Effector memory CD4-positive, alpha-beta T cell (primary cell): Measurements from ENCODE around the gene ACO2.
"Not testable (repeated sequence)": the region's sequence is repeated elsewhere in the genome, so short reads cannot be mapped to it uniquely, and the experiment has no call there.

Experiments
- DNase-seq, 3 donors: peaks; one replicate each; pipeline ENCODE4 v3.0.0-alpha.2; 2020
- H3K27ac ChIP-seq: 2 replicates; pipeline ENCODE4 v1.7.0; 2013; ENCODE audit warnings: mild to moderate bottlenecking, low read length, moderate library complexity; ENCODE audit not compliant: insufficient read depth, poor library complexity, severe bottlenecking
- H3K27me3 ChIP-seq: replicated peaks from 2 replicates; pipeline ENCODE4 v1.7.0; 2013; ENCODE audit warnings: mild to moderate bottlenecking, low read length; ENCODE audit not compliant: insufficient read depth, control insufficient read depth, poor library complexity, severe bottlenecking
- H3K36me3 ChIP-seq: 2 replicates; pipeline ENCODE4 v1.7.0; 2013; ENCODE audit warnings: mild to moderate bottlenecking, low read length, moderate library complexity; ENCODE audit not compliant: control insufficient read depth, insufficient read depth
- H3K4me1 ChIP-seq: 2 replicates; pipeline ENCODE4 v1.7.0; 2013; ENCODE audit warnings: low read length, mild to moderate bottlenecking; ENCODE audit not compliant: control insufficient read depth, insufficient read depth, poor library complexity, severe bottlenecking
- H3K4me3 ChIP-seq: 2 replicates; pipeline ENCODE4 v1.7.0; 2013; ENCODE audit warnings: low read length, low read depth, mild to moderate bottlenecking; ENCODE audit not compliant: insufficient read depth, poor library complexity, severe bottlenecking
- H3K9me3 ChIP-seq: 2 replicates; pipeline ENCODE4 v1.7.0; 2013; ENCODE audit warnings: mild to moderate bottlenecking, low read length, moderate library complexity; ENCODE audit not compliant: control insufficient read depth

Gene ACO2

GRCh38 chr22:41555325-41555982 lies 86.5 kb downstream of the ACO2 start:
- H3K4me3 ChIP-seq, result no peak overlapping the region
- H3K27me3 ChIP-seq, result peaks cover 10% of the 10 kb centered on the region
- no peak overlapping the region for H3K27ac ChIP-seq
- no peaks in the 10 kb centered on the region for H3K9me3 ChIP-seq
- H3K36me3 ChIP-seq, result no peaks in the 10 kb centered on the region
- DNase-seq, result no peak
- no peaks in the 10 kb centered on the region for H3K4me1 ChIP-seq

GRCh38 chr22:41556561-41556960 lies 87.6 kb downstream of the ACO2 start:
- no peaks in the 10 kb centered on the region for H3K4me1 ChIP-seq
- no peaks in the 10 kb centered on the region for H3K36me3 ChIP-seq
- DNase-seq, result no peak
- H3K27me3 ChIP-seq, result peaks cover 10% of the 10 kb centered on the region
- no peak overlapping the region for H3K4me3 ChIP-seq
- H3K9me3 ChIP-seq, result no peaks in the 10 kb centered on the region
- no peak overlapping the region for H3K27ac ChIP-seq

GRCh38 chr22:41557401-41558240 lies 88.7 kb downstream of the ACO2 start:
- peaks cover 10% of the 10 kb centered on the region for H3K27me3 ChIP-seq
- H3K36me3 ChIP-seq, result no peaks in the 10 kb centered on the region
- no peaks in the 10 kb centered on the region for H3K4me1 ChIP-seq
- no peak overlapping the region for H3K4me3 ChIP-seq
- H3K9me3 ChIP-seq, result no peaks in the 10 kb centered on the region
- DNase-seq, result no peak
- H3K27ac ChIP-seq, result no peak overlapping the region

- not testable (repeated sequence) for H3K4me1 ChIP-seq, H3K4me3 ChIP-seq, DNase-seq, H3K9me3 ChIP-seq, H3K36me3 ChIP-seq, H3K27ac ChIP-seq, H3K27me3 ChIP-seq
Measured at GRCh38 chr22:41558241-41558630, 89.3 kb downstream of the ACO2 start.

GRCh38 chr22:41560095-41560471 lies 91.2 kb downstream of the ACO2 start:
- Histone ChIP-seq H3K36me3 (no peaks in the 10 kb centered on the region), H3K4me3 (no peak overlapping the region)

GRCh38 chr22:41561335-41561734 lies 92.4 kb downstream of the ACO2 start:
- no peak for DNase-seq
- H3K27ac ChIP-seq, result no peak overlapping the region
- H3K27me3 ChIP-seq, result peaks cover 10% of the 10 kb centered on the region
- H3K9me3 ChIP-seq, result no peaks in the 10 kb centered on the region
- no peak overlapping the region for H3K4me3 ChIP-seq
- H3K36me3 ChIP-seq, result no peaks in the 10 kb centered on the region
- no peaks in the 10 kb centered on the region for H3K4me1 ChIP-seq

More at GRCh38 chr22:41560095-41560471, 91.2 kb downstream of the ACO2 start:
- no peak overlapping the region for H3K27ac ChIP-seq
- DNase-seq, result no peak
- no peaks in the 10 kb centered on the region for H3K9me3 ChIP-seq
- peaks cover 10% of the 10 kb centered on the region for H3K27me3 ChIP-seq
- H3K4me1 ChIP-seq, result no peaks in the 10 kb centered on the region

GRCh38 chr22:41561788-41562187 lies 92.9 kb downstream of the ACO2 start:
- Histone ChIP-seq H3K4me3 (no peak overlapping the region), H3K27me3 (peaks cover 10% of the 10 kb centered on the region), H3K36me3 (no peaks in the 10 kb centered on the region), H3K27ac (no peak overlapping the region), H3K4me1 (no peaks in the 10 kb centered on the region), H3K9me3 (no peaks in the 10 kb centered on the region)
- no peak for DNase-seq

- Histone ChIP-seq H3K4me3 (no peak overlapping the region), H3K4me1 (no peaks in the 10 kb centered on the region), H3K9me3 (no peaks in the 10 kb centered on the region), H3K27me3 (peaks cover 8% of the 10 kb centered on the region), H3K36me3 (no peaks in the 10 kb centered on the region), H3K27ac (no peak overlapping the region)
- no peak for DNase-seq
Measured at GRCh38 chr22:41562461-41562860, 93.5 kb downstream of the ACO2 start.

- no peaks in the 10 kb centered on the region for H3K4me1 ChIP-seq
- no peak for DNase-seq
- H3K36me3 ChIP-seq, result no peaks in the 10 kb centered on the region
- H3K27ac ChIP-seq, result no peak overlapping the region
- no peaks in the 10 kb centered on the region for H3K9me3 ChIP-seq
- H3K27me3 ChIP-seq, result peaks cover 4% of the 10 kb centered on the region
- no peak overlapping the region for H3K4me3 ChIP-seq
Measured at GRCh38 chr22:41563051-41563711, 94.3 kb downstream of the ACO2 start.

GRCh38 chr22:41564563-41564962 lies 95.6 kb downstream of the ACO2 start:
- Histone ChIP-seq H3K27ac (no peak overlapping the region), H3K4me3 (no peak overlapping the region), H3K4me1 (no peaks in the 10 kb centered on the region), H3K27me3 (peaks cover 4% of the 10 kb centered on the region), H3K9me3 (no peaks in the 10 kb centered on the region), H3K36me3 (no peaks in the 10 kb centered on the region)
- DNase-seq, result no peak
